IPS-11a (cell line): Measurements from ENCODE around the gene TRMT44.

ENCODE experiments used
- H3K4me3 ChIP-seq: one replicate; pipeline ENCODE4 v1.5.1; 2013; ENCODE audit warnings: low read depth, low read length, control low read depth

Gene TRMT44

DNA sequence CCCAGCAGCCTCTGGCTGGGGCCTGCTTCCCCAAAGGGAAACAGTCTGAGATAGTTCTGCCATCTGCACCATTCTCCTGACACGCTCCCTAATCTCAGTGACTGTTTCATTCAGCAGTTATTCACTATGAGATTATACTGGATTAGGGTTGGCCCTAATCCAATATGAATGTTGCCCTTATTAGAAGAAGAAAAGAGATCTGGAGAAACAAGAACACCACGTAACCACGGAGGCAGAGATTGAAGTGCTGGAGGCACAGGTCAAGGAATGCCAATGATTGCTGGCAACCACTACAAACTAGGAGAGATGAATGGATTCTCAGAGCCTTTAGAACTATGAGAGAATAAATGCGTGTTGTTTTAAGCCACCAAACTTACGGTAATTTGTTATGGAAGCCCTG, 7.4 kb upstream of the TRMT44 start:
- H3K4me3 ChIP-seq, result no peak overlapping the region

- no peak overlapping the region for H3K4me3 ChIP-seq
These were observed 6.1 kb upstream of the TRMT44 start for GRCh38 chr4:8434251-8435073.

DNA sequence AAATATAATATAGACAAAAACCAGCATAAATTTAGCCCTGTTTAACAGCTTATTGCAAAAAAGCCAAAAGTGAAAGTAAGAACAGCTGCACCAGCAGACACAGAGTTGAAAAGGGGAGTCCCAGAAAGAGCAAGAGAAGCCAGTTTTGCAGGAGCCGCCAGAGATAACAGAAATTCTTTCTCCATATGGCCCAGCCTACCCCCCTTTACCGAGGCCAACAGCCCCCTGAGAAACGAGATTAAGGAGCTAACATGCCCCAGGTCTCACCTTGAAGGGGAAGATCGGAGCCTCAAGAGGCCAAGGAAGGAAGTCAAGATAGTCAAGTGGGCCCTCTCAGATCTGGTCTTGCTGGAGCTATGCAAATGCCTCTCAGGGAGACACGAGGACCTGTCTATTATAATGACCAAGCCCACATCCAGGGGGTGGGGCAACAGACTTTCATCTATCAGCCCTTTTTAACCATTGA, 4.9 kb upstream of the TRMT44 start:
- no peak overlapping the region for H3K4me3 ChIP-seq

GRCh38 chr4:8437281-8437680, 3.3 kb upstream of the TRMT44 start:
- no peak overlapping the region for H3K4me3 ChIP-seq

DNA sequence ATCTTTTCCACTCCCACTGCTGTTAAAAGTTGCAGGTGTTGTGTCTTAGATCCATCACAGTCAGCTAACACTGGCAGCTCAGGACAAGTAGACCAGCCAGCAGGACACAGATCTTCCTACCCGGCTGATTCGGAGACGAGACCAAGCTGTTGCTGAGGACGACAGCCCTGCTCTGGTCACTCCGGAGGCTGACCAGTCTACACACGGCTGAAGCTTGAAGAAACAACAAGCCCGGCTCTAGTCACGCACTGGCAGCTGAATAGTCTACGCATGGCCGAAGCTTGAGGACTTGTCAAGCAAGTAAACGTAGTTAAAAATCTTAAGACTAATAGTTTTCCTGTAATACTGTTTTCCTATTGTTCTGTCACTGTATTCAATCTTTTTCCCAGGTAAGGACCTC, 1.8 kb upstream of the TRMT44 start:
- no peak overlapping the region for H3K4me3 ChIP-seq

DNA sequence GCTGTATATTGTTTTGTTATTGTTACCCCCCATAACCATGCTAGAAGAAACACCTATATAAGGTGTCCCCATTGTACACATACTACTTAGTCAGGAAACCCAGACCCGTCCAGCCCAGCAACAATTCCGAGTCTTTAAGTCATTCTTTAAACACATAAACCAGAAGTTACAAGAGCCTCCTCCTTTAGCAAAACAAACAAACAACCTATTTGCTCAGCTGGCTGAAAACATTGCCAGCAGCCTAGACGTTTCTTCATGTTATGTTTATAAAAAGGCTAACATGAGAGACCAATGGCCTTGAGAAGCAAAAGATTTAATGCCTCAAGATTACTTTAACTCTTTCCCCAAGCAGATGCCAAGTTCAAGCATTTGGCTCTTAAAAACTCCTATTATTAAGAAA, 1.4 kb upstream of the TRMT44 start:
- no peak overlapping the region for H3K4me3 ChIP-seq

- H3K4me3 ChIP-seq, result peak overlapping the region; percentile 91
These were observed 574 bp upstream of the TRMT44 start for GRCh38 chr4:8439914-8440491.

DNA sequence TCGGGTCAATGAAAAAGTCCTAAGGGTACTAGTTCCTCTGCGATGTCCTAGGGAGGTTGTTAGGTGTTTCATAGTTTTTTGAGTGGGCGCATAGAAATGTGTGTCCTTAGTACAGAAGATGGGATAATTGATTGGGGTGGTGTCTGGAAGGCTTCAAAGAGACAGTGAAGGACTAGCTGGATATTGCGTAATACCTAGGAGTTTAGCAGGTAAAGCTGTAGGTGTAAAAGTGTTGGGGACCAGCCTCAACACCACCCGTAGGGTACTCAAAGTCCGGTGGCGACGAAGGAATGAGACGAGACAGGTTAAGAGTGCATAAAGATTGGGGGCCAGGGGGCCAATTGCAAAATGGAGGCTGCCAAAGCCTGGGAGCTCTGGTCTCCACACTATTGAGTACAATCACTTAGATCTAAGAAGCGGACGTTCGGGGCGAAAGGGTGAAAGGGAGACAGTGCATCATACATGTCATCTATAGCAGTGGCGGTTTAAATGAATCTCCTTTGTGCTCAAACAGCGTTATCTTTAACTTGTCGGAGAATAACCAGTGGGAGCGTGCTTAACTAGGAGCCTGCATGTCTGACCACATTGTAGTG, 1.0 kb downstream of the TRMT44 start:
- peak overlapping the region; percentile 91 for H3K4me3 ChIP-seq

DNA sequence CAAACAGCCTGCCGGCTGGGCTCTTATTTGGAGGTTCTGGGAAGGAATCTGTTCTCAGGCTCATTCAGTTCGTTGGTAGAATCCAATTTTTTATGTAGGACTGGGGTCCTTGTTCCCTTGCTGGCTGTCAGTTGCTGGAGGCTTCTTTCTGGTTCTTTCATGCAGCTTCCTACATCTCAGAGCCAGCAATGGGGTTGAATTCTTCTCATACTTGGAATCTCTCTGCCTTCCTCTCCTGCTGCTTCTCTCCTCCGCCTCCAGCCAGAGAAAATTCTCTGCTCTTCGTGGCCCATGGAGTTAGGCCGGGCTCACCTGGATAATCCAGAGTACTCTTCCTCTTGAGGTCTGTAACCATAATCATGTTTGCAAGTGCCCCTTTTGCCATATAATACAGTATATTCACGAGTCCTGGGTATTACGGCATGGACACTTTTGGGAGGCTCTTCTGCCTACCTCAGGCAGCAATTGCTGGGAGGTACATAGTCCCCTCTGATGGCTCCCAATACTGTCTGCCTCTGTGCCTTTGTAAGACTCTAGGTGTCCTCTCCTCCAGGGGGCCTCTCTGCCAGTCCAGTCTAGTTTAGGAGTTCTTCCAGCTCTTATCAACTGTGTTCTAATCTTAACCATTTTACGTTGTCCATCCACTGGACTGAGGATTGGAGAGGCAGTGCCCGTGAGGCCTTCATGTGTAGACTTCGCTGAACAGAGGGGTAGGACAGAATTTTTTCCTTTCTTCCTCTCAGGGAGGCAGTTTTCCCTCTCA, 2.2 kb downstream of the TRMT44 start:
- no peak overlapping the region for H3K4me3 ChIP-seq

DNA sequence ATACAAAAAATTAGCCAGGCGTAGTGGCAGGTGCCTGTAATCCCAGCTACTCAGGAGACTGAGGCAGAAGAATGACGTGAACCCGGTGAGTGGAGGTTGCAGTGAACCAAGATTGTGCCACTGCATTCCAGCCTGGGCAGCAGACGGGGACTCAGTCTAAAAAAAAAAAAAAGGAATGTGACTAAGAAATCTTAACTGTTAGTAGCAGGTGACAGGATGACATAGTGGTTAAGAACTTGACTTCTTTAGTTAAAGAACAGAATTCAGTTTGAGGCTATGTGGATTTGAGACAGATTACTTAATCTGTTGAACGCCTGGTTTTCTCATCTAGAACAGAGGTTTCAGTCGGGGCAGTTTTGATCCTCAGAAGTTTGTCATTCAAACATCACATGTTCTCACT, 3.2 kb downstream of the TRMT44 start:
- no peak overlapping the region for H3K4me3 ChIP-seq

DNA sequence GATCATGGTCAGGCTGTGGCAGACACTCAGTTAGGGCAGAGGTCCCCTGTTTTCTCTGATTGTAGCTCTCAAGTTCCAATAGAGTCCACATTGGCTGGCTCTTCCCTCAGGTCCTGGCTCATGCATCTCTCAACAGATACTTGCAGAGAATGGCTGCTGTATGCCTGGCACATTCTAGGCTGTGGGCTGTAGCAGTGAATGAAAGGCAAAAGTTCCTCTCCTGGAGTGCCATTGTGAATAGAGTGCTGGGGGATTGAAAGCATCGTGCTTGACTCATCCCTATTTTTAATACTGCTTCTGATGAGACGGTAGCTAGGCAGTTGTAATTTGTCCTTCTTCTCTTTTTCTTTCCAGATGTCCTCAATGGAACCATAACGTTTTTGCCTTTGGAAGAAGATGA, 5.5 kb downstream of the TRMT44 start:
- H3K4me3 ChIP-seq, result no peak overlapping the region

- H3K4me3 ChIP-seq, result no peak overlapping the region
These were observed 11.0 kb downstream of the TRMT44 start for GRCh38 chr4:8451440-8452182.

GRCh38 chr4:8453957-8454356, 13.4 kb downstream of the TRMT44 start:
- H3K4me3 ChIP-seq, result no peak overlapping the region

DNA sequence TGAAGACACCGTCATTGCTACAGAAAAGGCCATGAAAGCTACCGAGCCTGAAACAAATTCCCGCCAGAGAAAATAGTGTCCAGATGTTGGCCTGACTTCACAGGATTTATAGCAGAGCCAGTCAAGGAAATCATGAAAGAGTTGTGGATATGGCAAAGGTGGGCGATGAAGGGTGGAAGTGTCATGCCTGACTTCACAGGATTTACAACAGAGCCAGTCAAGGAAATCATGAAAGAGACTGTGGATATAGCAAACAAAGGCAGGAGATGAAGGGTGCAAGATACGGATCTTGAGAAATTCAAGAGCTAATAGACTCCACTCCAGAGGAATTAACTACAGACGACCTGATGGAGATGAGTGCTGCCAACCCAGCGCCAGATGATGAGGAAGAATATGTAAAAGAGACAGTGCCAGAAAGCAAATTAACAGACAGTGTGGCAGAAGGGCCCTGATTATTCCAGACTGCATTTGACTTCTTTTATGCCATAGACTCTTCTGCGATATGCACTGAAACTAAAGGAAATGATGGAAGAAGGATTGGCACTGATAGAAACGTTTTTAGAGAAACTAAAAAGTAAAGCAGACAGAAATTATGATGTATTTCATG, 17.2 kb downstream of the TRMT44 start:
- no peak overlapping the region for H3K4me3 ChIP-seq

DNA sequence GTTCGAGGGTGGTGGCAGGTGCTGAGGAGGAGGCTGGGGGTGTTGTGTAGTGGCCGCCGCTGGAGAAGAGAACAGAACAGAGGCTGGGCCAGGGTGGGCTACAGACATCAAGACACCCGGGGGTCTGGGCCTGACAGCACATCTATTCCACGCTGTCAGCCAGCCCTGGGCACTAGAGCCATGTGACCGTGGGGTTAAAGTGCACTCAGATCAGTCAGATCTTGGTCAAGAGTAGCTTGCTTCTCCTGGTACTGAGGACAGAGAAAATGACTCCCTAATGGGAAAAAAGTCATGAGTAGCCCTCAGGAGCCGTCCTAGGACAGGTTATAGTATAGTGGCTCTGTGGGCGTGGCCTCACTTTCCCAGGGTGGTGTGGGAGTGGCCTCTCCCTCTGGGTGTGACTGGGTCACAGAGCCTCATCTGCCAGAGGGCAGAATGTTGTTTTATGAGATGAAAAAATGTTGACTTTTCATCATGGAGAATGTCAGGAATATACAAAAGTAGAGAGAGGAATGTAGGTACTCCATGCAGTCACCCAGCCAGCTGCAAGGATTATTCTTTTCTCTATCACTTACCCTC, 19.4 kb downstream of the TRMT44 start:
- H3K4me3 ChIP-seq, result no peak overlapping the region

DNA sequence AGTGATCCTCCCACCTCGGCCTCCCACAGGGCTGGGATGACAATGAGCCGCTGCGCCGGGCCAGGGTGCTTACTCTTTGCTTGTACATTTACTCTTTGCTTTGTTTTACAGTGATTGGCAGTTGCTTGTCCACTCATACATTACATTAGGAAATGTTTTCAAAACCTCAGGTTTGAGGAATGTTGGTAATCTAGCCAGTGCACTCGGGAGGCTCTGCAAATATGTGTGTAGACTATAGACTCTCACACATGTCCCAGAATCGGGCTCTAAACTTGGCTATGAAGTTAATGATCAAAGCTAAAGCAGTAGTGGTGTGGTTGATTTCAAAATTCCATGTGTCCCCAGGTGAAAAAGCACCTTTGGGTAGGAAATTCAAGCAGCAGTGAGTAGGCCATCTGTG, 20.5 kb downstream of the TRMT44 start:
- H3K4me3 ChIP-seq, result no peak overlapping the region

- no peak overlapping the region for H3K4me3 ChIP-seq
These were observed 21.0 kb downstream of the TRMT44 start for GRCh38 chr4:8461616-8462015.

GRCh38 chr4:8463811-8464210, 23.2 kb downstream of the TRMT44 start:
- no peak overlapping the region for H3K4me3 ChIP-seq

DNA sequence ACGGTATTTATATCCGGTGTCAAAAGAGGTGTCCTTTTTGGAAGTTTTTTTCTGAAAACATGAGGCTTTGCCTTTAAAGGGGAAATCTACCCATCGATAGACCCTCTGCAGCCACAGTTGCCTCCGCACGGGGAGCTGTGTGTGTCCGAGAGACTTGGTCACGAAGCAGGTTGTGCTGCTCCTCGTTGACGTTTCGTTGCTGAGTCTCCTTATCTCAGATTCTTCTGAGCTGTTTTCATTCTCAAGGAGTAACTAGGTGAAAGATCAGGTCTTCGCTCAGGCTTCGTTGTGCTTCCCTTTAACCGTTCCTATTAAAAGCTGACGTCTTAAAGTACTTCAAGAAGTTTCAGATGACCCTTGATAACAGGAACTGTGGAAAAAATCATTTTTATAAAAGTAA, 23.8 kb downstream of the TRMT44 start:
- H3K4me3 ChIP-seq, result no peak overlapping the region
